Stimulated activated CD8-positive, alpha-beta memory T cell treated with anti-CD3 and anti-CD28 coated beads, Interleukin-15, amount 100 ng/mL, for 24 hours (primary cell): Measurements from ENCODE around the gene APLP2.

Source experiments
- DNase-seq: peaks from one replicate; pipeline ENCODE4 v3.0.0-alpha.2; 2020; ENCODE audit warnings: low read depth

The APLP2 gene

GRCh38 chr11:130118636-130119387 is 49.1 kb downstream of the APLP2 start:
- no peak for DNase-seq

GRCh38 chr11:130120045-130120444 is 50.4 kb downstream of the APLP2 start:
- DNase-seq = no peak

GRCh38 chr11:130121445-130121978 is 51.8 kb downstream of the APLP2 start:
- no peak for DNase-seq

GRCh38 chr11:130122141-130122575 is 52.5 kb downstream of the APLP2 start:
- DNase-seq = no peak

GRCh38 chr11:130123414-130124040 is 53.8 kb downstream of the APLP2 start:
- DNase-seq = no peak

- no peak for DNase-seq
These were observed 54.4 kb downstream of the APLP2 start for GRCh38 chr11:130124096-130124495.

- no peak for DNase-seq
These were observed 55.9 kb downstream of the APLP2 start for GRCh38 chr11:130125638-130126037.

GRCh38 chr11:130126516-130126915 is 56.8 kb downstream of the APLP2 start:
- DNase-seq = no peak

- no peak for DNase-seq
These were observed 57.8 kb downstream of the APLP2 start for GRCh38 chr11:130127509-130127908.

GRCh38 chr11:130128626-130129025 is 58.9 kb downstream of the APLP2 start:
- no peak for DNase-seq

GRCh38 chr11:130129922-130130321 is 60.2 kb downstream of the APLP2 start:
- DNase-seq = no peak

- no peak for DNase-seq
These were observed 62.5 kb downstream of the APLP2 start for GRCh38 chr11:130131961-130132850.

GRCh38 chr11:130133716-130134115 is 64.0 kb downstream of the APLP2 start:
- no peak for DNase-seq

GRCh38 chr11:130136107-130136506 is 66.4 kb downstream of the APLP2 start:
- no peak for DNase-seq

- no peak for DNase-seq
These were observed 68.3 kb downstream of the APLP2 start for GRCh38 chr11:130137999-130138398.

GRCh38 chr11:130139401-130139800 is 69.7 kb downstream of the APLP2 start:
- no peak for DNase-seq

- no peak for DNase-seq
These were observed 72.1 kb downstream of the APLP2 start for GRCh38 chr11:130141561-130142341.

- no peak for DNase-seq
These were observed 74.4 kb downstream of the APLP2 start for GRCh38 chr11:130144141-130144540.

- DNase-seq = no peak
These were observed 75.2 kb downstream of the APLP2 start for GRCh38 chr11:130144861-130145281.

- DNase-seq = no peak
These were observed 75.7 kb downstream of the APLP2 start for GRCh38 chr11:130145311-130145812.
